A673 (cell line): ENCODE measurements around the gene TRPM3. TPM values are rescaled to one million over a fixed set of nuclear protein-coding genes. Genes with fewer than 3 reads are reported as not detected.

Experiments used
- BruUV-seq: library from RNA; stranded (reverse); fragments of 400-500 nt; replicated peaks from 2 replicates; lab custom pipeline; 2021; lab: Mats Ljungman, UMichigan
- CTCF ChIA-PET: fragments of 300-600 bp; sonication (Branson Sonifier 250); formaldehyde crosslinking; loops from one replicate; lab custom pipeline; 2022; ENCODE audit warnings: antibody characterized with exemption; lab: Charles Lee
- POLR2A ChIA-PET: fragments of 300-600 bp; sonication (Branson Sonifier 250); formaldehyde crosslinking; loops from one replicate; lab custom pipeline; 2022; ENCODE audit warnings: antibody characterized with exemption; ENCODE audit not compliant: low non-redundant PET; lab: Charles Lee
- DNase-seq: peaks from one replicate; pipeline ENCODE4 v3.0.0-alpha.2; 2015; ENCODE audit warnings: low spot score
- H3K27ac ChIP-seq: fragments of 200-600 bp; sonication (generic); 2 replicates; pipeline ENCODE4 v1.5.1; 2016; ENCODE audit warnings: mixed run types, low read depth, mild to moderate bottlenecking, mixed read lengths, antibody characterized with exemption, low read length; ENCODE audit not compliant: poor library complexity, severe bottlenecking
- H3K27me3 ChIP-seq: fragments of 200-600 bp; sonication (generic); replicated peaks from 2 replicates; pipeline ENCODE4 v1.6.1; 2017; ENCODE audit warnings: mixed run types, low read depth, mild to moderate bottlenecking, mixed read lengths, antibody characterized with exemption, low read length; ENCODE audit not compliant: insufficient read depth, poor library complexity
- H3K36me3 ChIP-seq: fragments of 200-600 bp; sonication (generic); 2 replicates; pipeline ENCODE4 v1.6.1; 2016; ENCODE audit warnings: mixed run types, mild to moderate bottlenecking, mixed read lengths, antibody characterized with exemption, low read length; ENCODE audit not compliant: insufficient read depth, poor library complexity, severe bottlenecking
- H3K4me1 ChIP-seq: fragments of 200-600 bp; sonication (generic); 2 replicates; pipeline ENCODE4 v1.6.1; 2017; ENCODE audit warnings: mixed run types, mild to moderate bottlenecking, mixed read lengths, antibody characterized with exemption, low read length; ENCODE audit not compliant: insufficient read depth, poor library complexity, severe bottlenecking
- H3K4me3 ChIP-seq: fragments of 200-600 bp; sonication (generic); 2 replicates; pipeline ENCODE4 v1.5.1; 2016; ENCODE audit warnings: low read depth, mixed run types, mild to moderate bottlenecking, mixed read lengths, low read length; ENCODE audit not compliant: poor library complexity, severe bottlenecking
- H3K9me3 ChIP-seq: fragments of 200-600 bp; sonication (generic); 2 replicates; pipeline ENCODE4 v1.6.1; 2016; ENCODE audit warnings: mixed run types, low read depth, mild to moderate bottlenecking, mixed read lengths, antibody characterized with exemption, low read length; ENCODE audit not compliant: poor library complexity, severe bottlenecking
- CTCF ChIP-seq: fragments of 300-800, 200-600 bp; sonication (generic); conservative IDR thresholded peaks from 2 replicates; pipeline ENCODE4 v1.5.1; 2017; ENCODE audit warnings: low read depth, mild to moderate bottlenecking, antibody characterized with exemption, low read length, moderate library complexity, mixed read lengths
- EZH2 ChIP-seq: fragments of 200-600 bp; sonication (generic); IDR thresholded peaks from 2 replicates; pipeline ENCODE4 v1.6.1; 2017; ENCODE audit warnings: borderline replicate concordance, low read depth, mild to moderate bottlenecking, mixed read lengths, antibody characterized with exemption, low read length; ENCODE audit not compliant: poor library complexity, severe bottlenecking
- intact Hi-C: fragments of 100-400 bp; cut with micrococcal nuclease; formaldehyde crosslinking; loops from one replicate; pipeline ENCODE4 v1.10.0; 2022; ENCODE audit not compliant: unreplicated experiment
- total RNA-seq: library from RNA; stranded (reverse); gene quantifications from 2 replicates; pipeline ENCODE4 v1.2.3, GENCODE V29; 2021

Gene TRPM3
- total RNA-seq, 1 experiment from 2014 or later, result not detected

DNA sequence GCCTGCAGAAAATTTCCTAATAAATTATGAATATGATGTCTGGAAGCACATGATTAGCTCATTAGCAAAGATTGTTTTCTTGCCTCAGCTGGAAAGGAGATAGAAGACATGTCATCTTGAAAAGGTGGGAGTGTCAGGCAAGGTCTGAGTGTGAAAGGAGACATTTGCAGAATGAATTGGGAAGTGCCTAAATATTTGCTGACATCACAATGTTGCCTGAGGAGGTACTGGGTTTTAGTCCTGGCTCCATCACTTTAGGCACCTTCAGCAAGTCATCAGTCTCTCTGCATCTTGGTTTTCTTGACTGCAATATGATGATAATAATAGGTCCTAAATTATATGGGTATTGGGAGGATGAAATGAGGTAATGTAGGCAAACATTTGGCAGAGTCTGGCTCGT is 140.1 kb downstream of the TRPM3 start:
- intact Hi-C loops, result no loop called here
- ChIA-PET POLR2A (no interaction called here), CTCF (no interaction called here)
- Histone ChIP-seq H3K9me3 (no peaks in the 10 kb centered on the region), H3K27ac (no peak overlapping the region), H3K4me3 (no peak overlapping the region), H3K36me3 (no peaks in the 10 kb centered on the region), H3K27me3 (no peaks in the 10 kb centered on the region), H3K4me1 (no peaks in the 10 kb centered on the region)
- no TSS peak for BruUV-seq
- DNase-seq, result no peak
- TF ChIP-seq EZH2, result no peak
- no peak for TF ChIP-seq CTCF

- ChIA-PET CTCF (no interaction called here), POLR2A (no interaction called here)
- no peak overlapping the region for H3K4me3 ChIP-seq
- no peak for DNase-seq
- no peaks in the 10 kb centered on the region for H3K27me3 ChIP-seq
- H3K27ac ChIP-seq, result no peak overlapping the region
- no peaks in the 10 kb centered on the region for H3K9me3 ChIP-seq
- H3K4me1 ChIP-seq, result no peaks in the 10 kb centered on the region
- BruUV-seq, result no TSS peak
- no peaks in the 10 kb centered on the region for H3K36me3 ChIP-seq
- intact Hi-C loops, result no loop called here
- TF ChIP-seq EZH2 (no peak), CTCF (no peak)
These were observed 141.5 kb downstream of the TRPM3 start for GRCh38 chr9:70979966-70980365.

DNA sequence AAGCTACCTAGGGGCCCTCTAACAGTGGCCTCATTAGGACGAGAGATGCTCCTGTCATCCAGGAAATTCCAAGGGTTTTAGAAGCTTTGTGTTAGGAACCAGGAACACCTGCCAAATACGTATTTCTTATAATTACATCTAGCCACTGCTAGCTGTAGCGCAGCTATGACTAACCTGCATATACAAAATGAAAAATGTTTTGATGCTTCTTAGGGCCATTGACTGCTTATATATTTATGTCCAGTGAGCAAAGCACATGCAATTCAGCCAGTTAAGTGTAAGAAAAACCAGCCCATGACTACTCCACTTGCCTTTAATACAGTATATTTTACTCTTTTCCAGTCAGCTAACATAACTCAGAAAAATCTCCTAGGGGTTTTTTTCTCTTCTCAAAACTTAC is 143.3 kb downstream of the TRPM3 start:
- H3K4me1 ChIP-seq, result no peaks in the 10 kb centered on the region
- no peak for TF ChIP-seq EZH2
- TF ChIP-seq CTCF, result no peak
- no peak overlapping the region for H3K27ac ChIP-seq
- no peak for DNase-seq
- H3K4me3 ChIP-seq, result no peak overlapping the region
- no TSS peak for BruUV-seq
- H3K36me3 ChIP-seq, result no peaks in the 10 kb centered on the region
- H3K9me3 ChIP-seq, result no peaks in the 10 kb centered on the region
- CTCF ChIA-PET, result no interaction called here
- no peaks in the 10 kb centered on the region for H3K27me3 ChIP-seq
- POLR2A ChIA-PET, result no interaction called here
- intact Hi-C loops, result no loop called here
